HG03045 (cell line): ENCODE measurements around the gene OR51E1.
A peak's percentile ranks its signal among the peaks of the same experiment; 100 is the strongest.

ENCODE experiments used
- ATAC-seq: cut with Tn5 transposase; IDR thresholded peaks from one replicate; pipeline ENCODE4 v1.9.1; 2021; ENCODE audit warnings: mild to moderate bottlenecking, moderate library complexity; ENCODE audit not compliant: unreplicated experiment

The OR51E1 gene

GRCh38 chr11:4643682-4644081 is at the start of gene OR51E1:
TSS of gene OR51E1 (plus strand) at chr11:4643982. CDS start at chr11:4652527, 8,545 bp downstream.
- no peak for ATAC-seq

GRCh38 chr11:4605057-4605456 is 38.7 kb upstream of the OR51E1 start:
- no peak for ATAC-seq

GRCh38 chr11:4606231-4607015 is 37.4 kb upstream of the OR51E1 start:
- no peak for ATAC-seq

GRCh38 chr11:4607096-4607495 is 36.7 kb upstream of the OR51E1 start:
- ATAC-seq = no peak

GRCh38 chr11:4607781-4608666 is 35.8 kb upstream of the OR51E1 start, which contains the start of gene TRIM68:
TSS of gene TRIM68 (minus strand) at chr11:4608231. CDS start at chr11:4605504, 2,727 bp downstream.
- ATAC-seq = peak; percentile 100

- no peak for ATAC-seq
Observed at GRCh38 chr11:4610258-4610935, 33.4 kb upstream of the OR51E1 start.

- no peak for ATAC-seq
Observed at GRCh38 chr11:4611986-4612385, 31.8 kb upstream of the OR51E1 start.

- ATAC-seq = no peak
Observed at GRCh38 chr11:4615856-4616444, 27.8 kb upstream of the OR51E1 start.

GRCh38 chr11:4619514-4619913 is 24.3 kb upstream of the OR51E1 start:
- ATAC-seq = no peak

- no peak for ATAC-seq
Observed at GRCh38 chr11:4626207-4627099, 17.3 kb upstream of the OR51E1 start.

GRCh38 chr11:4636136-4636535 is 7.6 kb upstream of the OR51E1 start:
- ATAC-seq = no peak

- ATAC-seq = peak; percentile 88
Observed at GRCh38 chr11:4636962-4637661, 6.7 kb upstream of the OR51E1 start, which contains the start of gene OR51D1. TSS of gene OR51D1 (plus strand) at chr11:4637477. CDS start at chr11:4639791, 2,314 bp downstream.

- no peak for ATAC-seq
Observed at GRCh38 chr11:4637662-4638047, 6.1 kb upstream of the OR51E1 start.

GRCh38 chr11:4639931-4640330 is 3.9 kb upstream of the OR51E1 start:
- no peak for ATAC-seq

- ATAC-seq = no peak
Observed at GRCh38 chr11:4641501-4641900, 2.3 kb upstream of the OR51E1 start.

GRCh38 chr11:4642043-4642442 is 1.7 kb upstream of the OR51E1 start:
- no peak for ATAC-seq

- ATAC-seq = no peak
Observed at GRCh38 chr11:4643076-4643475, 706 bp upstream of the OR51E1 start.

- no peak for ATAC-seq
Observed at GRCh38 chr11:4644233-4644632, 451 bp downstream of the OR51E1 start.

GRCh38 chr11:4645974-4646373 is 2.2 kb downstream of the OR51E1 start:
- no peak for ATAC-seq
